SK-N-SH (cell line): ENCODE data around the gene DVL1. TPM values are rescaled to one million over a fixed set of nuclear protein-coding genes. Genes with fewer than 3 reads are reported as not detected.

ENCODE experiments used
- CTCF ChIA-PET: fragments of 300-600, 350-600 bp; formaldehyde crosslinking; extraction: SDS; loops from one replicate; lab custom pipeline; 2021; lab: Yijun Ruan, JAX
- POLR2A ChIA-PET: fragments of 350-600 bp; sonication (Branson Sonifier 250); formaldehyde crosslinking; extraction: SDS; loops from one replicate; lab custom pipeline; 2020; ENCODE audit warnings: antibody characterized with exemption, inconsistent platforms; lab: Yijun Ruan, JAX
- DNase-seq: peaks from one replicate; pipeline ENCODE4 v3.0.0; 2012
- H2AFZ ChIP-seq: fragments of 200-600 bp; sonication (generic); 2 replicates; pipeline ENCODE4 v1.8.1; 2016; ENCODE audit warnings: antibody characterized with exemption, mild to moderate bottlenecking, low read depth
- H3F3A ChIP-seq: fragments of 200-600 bp; sonication (generic); replicated peaks from 2 replicates; pipeline ENCODE3; 2016; ENCODE audit warnings: antibody characterized with exemption, mild to moderate bottlenecking; ENCODE audit not compliant: insufficient read depth
- H3K27ac ChIP-seq, 2 experiments: fragments of 200-500 bp in 1 of 2; fragments of 200-600 bp in 1 of 2; sonication (Bioruptor generic) in 1 of 2; sonication (generic), shearing (Covaris generic) in 1 of 2; 2 replicates each; pipeline versions ENCODE4 v1.5.1 to v1.6.1; 2014 to 2016; ENCODE audit warnings: low read depth in 2 of 2, inconsistent platforms in 1 of 2, low read length in 1 of 2, mild to moderate bottlenecking in 1 of 2, mixed read lengths in 1 of 2
- H3K27me3 ChIP-seq: fragments of 200-600 bp; sonication (generic), shearing (Covaris generic); 2 replicates; pipeline ENCODE4 v1.6.1; 2016; ENCODE audit warnings: mixed run types; ENCODE audit not compliant: insufficient read depth
- H3K36me3 ChIP-seq, 2 experiments: fragments of 200-500 bp in 1 of 2; fragments of 200-600 bp in 1 of 2; sonication (Bioruptor generic) in 1 of 2; sonication (generic) in 1 of 2; replicated peaks in 1 of 2; 2 replicates each; pipeline versions ENCODE3 to v1.5.1; 2014 to 2016; ENCODE audit warnings: low read length in 1 of 2, mild to moderate bottlenecking in 1 of 2; ENCODE audit not compliant: insufficient read depth in 2 of 2, control insufficient read depth in 1 of 2
- H3K4me1 ChIP-seq, 2 experiments: fragments of 200-500 bp in 1 of 2; fragments of 200-600 bp in 1 of 2; sonication (Bioruptor generic) in 1 of 2; sonication (generic), shearing (Covaris generic) in 1 of 2; 2 replicates each; pipeline versions ENCODE4 v1.5.1 to v1.6.1; 2014 to 2016; ENCODE audit warnings: low read depth in 1 of 2, low read length in 1 of 2, mixed run types in 1 of 2; ENCODE audit not compliant: insufficient read depth in 2 of 2, control insufficient read depth in 1 of 2
- H3K4me2 ChIP-seq: fragments of 200-600 bp; sonication (generic), shearing (Covaris generic); 2 replicates; pipeline ENCODE4 v1.6.1; 2017; ENCODE audit warnings: mixed run types
- H3K4me3 ChIP-seq, 2 experiments: fragments of 200-500 bp in 1 of 2; fragments of 200-600 bp in 1 of 2; sonication (Bioruptor generic) in 1 of 2; sonication (generic), shearing (Covaris generic) in 1 of 2; 2 replicates each; pipeline versions ENCODE4 v1.5.1 to v1.8.1; 2014 to 2016; ENCODE audit warnings: low read depth in 2 of 2, inconsistent platforms in 1 of 2, low read length in 1 of 2, mild to moderate bottlenecking in 1 of 2, mixed read lengths in 1 of 2, moderate library complexity in 1 of 2
- H3K79me2 ChIP-seq: fragments of 200-600 bp; sonication (generic); 2 replicates; pipeline ENCODE4 v1.8.1; 2017; ENCODE audit warnings: mild to moderate bottlenecking; ENCODE audit not compliant: insufficient read depth
- H3K9ac ChIP-seq: fragments of 200-600 bp; sonication (generic); 2 replicates; pipeline ENCODE4 v1.6.1; 2017; ENCODE audit warnings: mixed run types
- H3K9me2 ChIP-seq: fragments of 200-600 bp; sonication (generic); 2 replicates; pipeline ENCODE4 v1.6.1; 2017; ENCODE audit warnings: mixed run types
- H3K9me3 ChIP-seq: fragments of 200-600 bp; sonication (generic); 2 replicates; pipeline ENCODE4 v1.6.1; 2017; ENCODE audit warnings: mixed run types, mild to moderate bottlenecking, moderate library complexity
- H4K20me1 ChIP-seq: fragments of 200-600 bp; sonication (generic); 2 replicates; pipeline ENCODE4 v1.6.1; 2017; ENCODE audit warnings: mild to moderate bottlenecking, mixed run types; ENCODE audit not compliant: insufficient read depth
- EZH2phosphoT487 ChIP-seq: fragments of 200-600 bp; sonication (generic); IDR thresholded peaks from 2 replicates; pipeline ENCODE4 v1.6.1; 2017; ENCODE audit warnings: low read depth, mixed run types, mild to moderate bottlenecking, antibody characterized with exemption, moderate library complexity, borderline replicate concordance
- FOXJ3 ChIP-seq: sonication (generic); formaldehyde crosslinking; IDR thresholded peaks from 2 replicates; pipeline ENCODE4 v1.5.1; 2020; ENCODE audit warnings: mild to moderate bottlenecking, missing genetic modification reagents
- GABPA ChIP-seq: IDR thresholded peaks from 2 replicates; pipeline ENCODE4 v1.4.0; 2012; ENCODE audit warnings: low read depth, mild to moderate bottlenecking
- GATA2 ChIP-seq: sonication (generic); formaldehyde crosslinking; IDR thresholded peaks from 2 replicates; pipeline ENCODE4 v1.5.0; 2020; ENCODE audit warnings: mild to moderate bottlenecking, missing genetic modification reagents
- JUND ChIP-seq: IDR thresholded peaks from 2 replicates; pipeline ENCODE4 v1.4.0; 2012
- MEF2A ChIP-seq: IDR thresholded peaks from 2 replicates; pipeline ENCODE4 v1.4.0; 2012; ENCODE audit warnings: low read depth, borderline replicate concordance
- PBX3 ChIP-seq: IDR thresholded peaks from 2 replicates; pipeline ENCODE4; 2012
- RCOR1 ChIP-seq: fragments of 150-350 bp; IDR thresholded peaks from 2 replicates; pipeline ENCODE4 v1.6.1; 2017; ENCODE audit warnings: antibody characterized with exemption, low read length
- RXRA ChIP-seq: IDR thresholded peaks from 2 replicates; pipeline ENCODE4 v1.4.0; 2012; ENCODE audit warnings: low read depth, mild to moderate bottlenecking, borderline replicate concordance
- TAF1 ChIP-seq: IDR thresholded peaks from 2 replicates; pipeline ENCODE4 v1.6.1; 2012; ENCODE audit warnings: low read depth, mild to moderate bottlenecking, low read length, moderate library complexity, borderline replicate concordance
- TEAD4 ChIP-seq: IDR thresholded peaks from 2 replicates; pipeline ENCODE4 v1.4.0; 2012; ENCODE audit warnings: mild to moderate bottlenecking, borderline replicate concordance; ENCODE audit not compliant: insufficient read depth
- USF1 ChIP-seq: IDR thresholded peaks from 2 replicates; pipeline ENCODE4 v1.4.0; 2012; ENCODE audit warnings: low read depth, borderline replicate concordance
- YY1 ChIP-seq: IDR thresholded peaks from 2 replicates; pipeline ENCODE4 v1.4.0; 2012; ENCODE audit warnings: low read depth, mild to moderate bottlenecking
- WGBS: methylation state at CpG from one replicate; pipeline ENCODE4 v1.1.6; 2017; ENCODE audit warnings: low lambda C conversion rate; 5-methylcytosine and 5-hydroxymethylcytosine counted together
- polyA plus RNA-seq, 3 experiments: library from polyadenylated mRNA; depleted of rRNA; stranded (reverse); fragments of >200 nt; gene quantifications; 2 replicates each; pipeline ENCODE4 v1.2.3, GENCODE V29; 2012

Gene DVL1
- polyA plus RNA-seq, 1 of the 3 experiments (the other 2 are of a cell fraction) = 32.0 TPM

- TF ChIP-seq RCOR1 = no peak
- TF ChIP-seq TEAD4 = no peak
- no peak for TF ChIP-seq MEF2A
- TF ChIP-seq FOXJ3 (CRISPR knock-in tag) = no peak
- TF ChIP-seq TAF1 = no peak
- TF ChIP-seq RXRA = no peak
Measured at GRCh38 chr1:1398677-1399186, 49.5 kb upstream of the DVL1 start (continued).

GRCh38 chr1:1397839-1398523, 48.8 kb upstream of the DVL1 start:
- Histone ChIP-seq H3K27me3 (no peaks in the 10 kb centered on the region), H3K4me2 (peak overlapping the region; percentile 93), H3K4me3 (peak overlapping the region; percentile 74 to 78), H2AFZ (no peak overlapping the region), H3K9me2 (no peaks in the 10 kb centered on the region), H3F3A (peaks cover 16% of the 10 kb centered on the region), H3K4me1 (peaks cover 6 to 23% of the 10 kb centered on the region in 2 experiments; a peak in 1 of 4 replicates), H4K20me1 (0 out of 2 replicates have a peak, but pooled peaks cover 4% of the 10 kb centered on the region), H3K79me2 (peaks cover 97% of the 10 kb centered on the region), H3K9ac (peak overlapping the region; percentile 93), H3K36me3 (peaks cover 35 to 44% of the 10 kb centered on the region in 2 experiments), H3K9me3 (no peaks in the 10 kb centered on the region), H3K27ac (0 out of 4 replicates have a peak overlapping the region, but pooled peaks of 1 of the 2 experiments have one; percentile 6)
- ChIA-PET CTCF (interaction anchor here (1.0 to 3.8 kb wide), 3 partner anchors 9 to 23 kb away, joined by 3 to 16 read pairs (median 14); partner anchors contain the start of genes AURKAIP1 and MRPL20), POLR2A (no interaction called here)
- 57% methylated on average over 18 of the region's 19 CpGs for WGBS
- no peak for TF ChIP-seq GABPA
- TF ChIP-seq RXRA = no peak
- no peak for TF ChIP-seq TAF1
- no peak for TF ChIP-seq USF1
- no peak for TF ChIP-seq GATA2 (CRISPR knock-in tag)
- no peak for TF ChIP-seq JUND
- no peak for TF ChIP-seq RCOR1
- no peak for TF ChIP-seq EZH2phosphoT487
- no peak for TF ChIP-seq PBX3
- no peak for TF ChIP-seq YY1
- DNase-seq = peak; percentile 16
